Liver (tissue), 9 donors: ENCODE measurements around the gene KRTAP3-1. TPM values are rescaled to one million over a fixed set of nuclear protein-coding genes. Genes with fewer than 3 reads are reported as not detected.
"Not testable (repeated sequence)": the region's sequence is repeated elsewhere in the genome, so short reads cannot be mapped to it uniquely, and the experiment has no call there.

Experiments used
- DNase-seq: peaks from one replicate; pipeline ENCODE4 v3.0.0-alpha.2; 2017; ENCODE audit warnings: low spot score
- H3K27ac ChIP-seq, 2 donors: one replicate each; pipeline ENCODE4 v1.7.0; 2013; ENCODE audit warnings: inconsistent platforms in 2 of 2, low read length in 2 of 2, control low read depth in 1 of 2, low read depth in 1 of 2, mild to moderate bottlenecking in 1 of 2
- H3K27me3 ChIP-seq, 4 donors: one replicate each; pipeline versions ENCODE4 v1.6.1 to v1.7.0; 2013; ENCODE audit warnings: low read length in 3 of 4, inconsistent platforms in 1 of 4, mild to moderate bottlenecking in 1 of 4, moderate library complexity in 1 of 4; ENCODE audit not compliant: control insufficient read depth in 4 of 4, insufficient read depth in 4 of 4
- H3K36me3 ChIP-seq, 4 donors: one replicate each; pipeline versions ENCODE4 v1.6.1 to v1.7.0; 2013; ENCODE audit warnings: low read length in 3 of 4, mild to moderate bottlenecking in 3 of 4, low read depth in 1 of 4, moderate library complexity in 1 of 4; ENCODE audit not compliant: control insufficient read depth in 4 of 4, insufficient read depth in 3 of 4
- H3K4me1 ChIP-seq, 4 donors: one replicate each; pipeline versions ENCODE4 v1.6.1 to v1.7.0; 2013; ENCODE audit warnings: low read length in 3 of 4, mild to moderate bottlenecking in 3 of 4, moderate library complexity in 1 of 4; ENCODE audit not compliant: control insufficient read depth in 4 of 4, insufficient read depth in 4 of 4
- H3K4me3 ChIP-seq, 3 donors: one replicate each; pipeline versions ENCODE4 v1.6.1 to v1.7.0; 2013; ENCODE audit warnings: low read length in 3 of 3, control low read depth in 1 of 3, low read depth in 1 of 3, mild to moderate bottlenecking in 1 of 3
- H3K9ac ChIP-seq, 2 donors: one replicate each; pipeline ENCODE4 v1.7.0; 2013; ENCODE audit warnings: low read length in 2 of 2, mild to moderate bottlenecking in 2 of 2, moderate library complexity in 2 of 2, control low read depth in 1 of 2, low read depth in 1 of 2
- H3K9me3 ChIP-seq, 4 donors: one replicate each; pipeline versions ENCODE4 v1.6.1 to v1.7.0; 2013; ENCODE audit warnings: low read length in 3 of 4; ENCODE audit not compliant: control insufficient read depth in 4 of 4
- EGR1 ChIP-seq, 2 donors: IDR thresholded peaks; 2 replicates each; pipeline ENCODE4 v1.6.1; 2016 to 2018; ENCODE audit warnings: antibody characterized with exemption in 2 of 2, low read depth in 2 of 2
- FOXA1 ChIP-seq: IDR thresholded peaks from 2 replicates; pipeline ENCODE4 v1.6.1; 2016; ENCODE audit warnings: antibody characterized with exemption
- FOXA2 ChIP-seq: IDR thresholded peaks from 2 replicates; pipeline ENCODE4 v1.6.1; 2016; ENCODE audit warnings: antibody characterized with exemption
- GABPA ChIP-seq, 2 donors: IDR thresholded peaks in 1 of 2; conservative IDR thresholded peaks in 1 of 2; 2 replicates each; pipeline ENCODE4 v1.6.1; 2016; ENCODE audit warnings: antibody characterized with exemption in 2 of 2, mild to moderate bottlenecking in 1 of 2, moderate library complexity in 1 of 2
- HNF4A ChIP-seq, 2 donors: conservative IDR thresholded peaks; 2 replicates each; pipeline ENCODE4 v1.6.1; 2016; ENCODE audit warnings: antibody characterized with exemption in 2 of 2, mild to moderate bottlenecking in 2 of 2
- HNF4G ChIP-seq: IDR thresholded peaks from 2 replicates; pipeline ENCODE4 v1.6.1; 2016; ENCODE audit warnings: antibody characterized with exemption
- NR2F2 ChIP-seq: IDR thresholded peaks from 2 replicates; pipeline ENCODE4 v1.6.1; 2016; ENCODE audit warnings: antibody characterized with exemption
- RAD21 ChIP-seq, 2 donors: IDR thresholded peaks; 2 replicates each; pipeline ENCODE4 v1.6.1; 2016; ENCODE audit warnings: antibody characterized with exemption in 2 of 2, mild to moderate bottlenecking in 2 of 2
- RXRA ChIP-seq, 2 donors: IDR thresholded peaks; 2 replicates each; pipeline ENCODE4 v1.6.1; 2017 to 2018; ENCODE audit warnings: antibody characterized with exemption in 2 of 2, mild to moderate bottlenecking in 1 of 2
- SP1 ChIP-seq: IDR thresholded peaks from 2 replicates; pipeline ENCODE4 v1.6.1; 2018; ENCODE audit warnings: antibody characterized with exemption, mild to moderate bottlenecking
- WGBS: extraction: QIAGEN DNeasy Blood & Tissue Kit; methylation state at CpG from one replicate; pipeline ENCODE4 v1.1.7; 2013; 5-methylcytosine and 5-hydroxymethylcytosine counted together
- polyA plus RNA-seq, 2 donors: library from polyadenylated mRNA; stranded (reverse) in 1 of 2; unstranded in 1 of 2; fragments of 200-250 nt in 1 of 2; fragments of >200 nt in 1 of 2; fragmentation: Nextera tagmentation in 1 of 2; extraction: Ambion mirVana in 1 of 2; gene quantifications; one replicate each; pipeline versions ENCODE4 v1.2.1 to v1.2.3, GENCODE V29; 2013 to 2015
- total RNA-seq, 2 donors: library from RNA; depleted of rRNA; stranded (reverse); fragments of >200 nt; gene quantifications; one replicate each; pipeline ENCODE4 v1.2.3, GENCODE V29; 2014
- TF ChIP-seq, protein P1 (sequence below): IDR thresholded peaks from 2 replicates; pipeline ENCODE4 v1.6.1; 2016; ENCODE audit warnings: antibody characterized with exemption
- TF ChIP-seq, protein P2 (sequence below): IDR thresholded peaks from 2 replicates; pipeline ENCODE4 v1.6.1; 2016; ENCODE audit warnings: antibody characterized with exemption
- TF ChIP-seq, protein P3 (sequence below): fragments of 150-350 bp; IDR thresholded peaks from 2 replicates; pipeline ENCODE4 v1.5.1; 2017; ENCODE audit warnings: improper control_type of control experiment, low read depth, low read length; ENCODE audit not compliant: missing input control
- TF ChIP-seq, protein P4 (sequence below): IDR thresholded peaks from 2 replicates; pipeline ENCODE4 v1.6.1; 2016; ENCODE audit warnings: antibody characterized with exemption
- donor health status: healthy.
- donor health status: healthy.
- donor health status: healthy.
- donor health status: healthy.
- donor health status: healthy.

KRTAP3-1 gene
- total and polyA plus RNA-seq, 4 donors, result not detected

DNA sequence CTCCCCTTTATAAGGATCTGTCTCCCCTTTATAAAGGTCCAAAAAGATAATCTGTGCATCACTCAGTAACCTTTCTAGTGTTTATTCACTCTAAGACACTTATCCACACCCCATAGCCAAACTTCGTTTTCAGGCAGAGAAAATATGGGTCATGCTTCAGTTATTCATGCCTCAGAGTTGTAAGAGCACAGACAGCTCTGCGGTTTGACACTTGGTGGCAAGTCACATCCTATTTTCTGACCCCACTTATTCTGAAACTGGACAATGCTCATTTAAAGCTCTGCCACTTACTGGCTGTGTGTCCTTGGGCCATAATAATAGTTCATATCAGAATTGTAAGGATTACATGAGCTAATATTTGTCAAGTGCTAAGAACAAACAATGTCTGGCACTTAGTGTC lies 40.2 kb upstream of the KRTAP3-1 start:
- TF ChIP-seq FOXA1 (no peak), FOXA2 (no peak), SP1 (no peak), RAD21 (IDR thresholded peaks at IDR 0.05) (no peak), GABPA (IDR thresholded peaks at IDR 0.05 in 1 of 2, conservative IDR thresholded peaks at IDR 0.05 in 1 of 2) (no peak), HNF4G (no peak), RXRA (IDR thresholded peaks at IDR 0.05) (no peak)
- TF ChIP-seq, protein P1, sequence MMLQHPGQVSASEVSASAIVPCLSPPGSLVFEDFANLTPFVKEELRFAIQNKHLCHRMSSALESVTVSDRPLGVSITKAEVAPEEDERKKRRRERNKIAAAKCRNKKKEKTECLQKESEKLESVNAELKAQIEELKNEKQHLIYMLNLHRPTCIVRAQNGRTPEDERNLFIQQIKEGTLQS, result no peak
- TF ChIP-seq, protein P2, sequence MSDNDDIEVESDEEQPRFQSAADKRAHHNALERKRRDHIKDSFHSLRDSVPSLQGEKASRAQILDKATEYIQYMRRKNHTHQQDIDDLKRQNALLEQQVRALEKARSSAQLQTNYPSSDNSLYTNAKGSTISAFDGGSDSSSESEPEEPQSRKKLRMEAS, result no peak
- TF ChIP-seq, protein P3, sequence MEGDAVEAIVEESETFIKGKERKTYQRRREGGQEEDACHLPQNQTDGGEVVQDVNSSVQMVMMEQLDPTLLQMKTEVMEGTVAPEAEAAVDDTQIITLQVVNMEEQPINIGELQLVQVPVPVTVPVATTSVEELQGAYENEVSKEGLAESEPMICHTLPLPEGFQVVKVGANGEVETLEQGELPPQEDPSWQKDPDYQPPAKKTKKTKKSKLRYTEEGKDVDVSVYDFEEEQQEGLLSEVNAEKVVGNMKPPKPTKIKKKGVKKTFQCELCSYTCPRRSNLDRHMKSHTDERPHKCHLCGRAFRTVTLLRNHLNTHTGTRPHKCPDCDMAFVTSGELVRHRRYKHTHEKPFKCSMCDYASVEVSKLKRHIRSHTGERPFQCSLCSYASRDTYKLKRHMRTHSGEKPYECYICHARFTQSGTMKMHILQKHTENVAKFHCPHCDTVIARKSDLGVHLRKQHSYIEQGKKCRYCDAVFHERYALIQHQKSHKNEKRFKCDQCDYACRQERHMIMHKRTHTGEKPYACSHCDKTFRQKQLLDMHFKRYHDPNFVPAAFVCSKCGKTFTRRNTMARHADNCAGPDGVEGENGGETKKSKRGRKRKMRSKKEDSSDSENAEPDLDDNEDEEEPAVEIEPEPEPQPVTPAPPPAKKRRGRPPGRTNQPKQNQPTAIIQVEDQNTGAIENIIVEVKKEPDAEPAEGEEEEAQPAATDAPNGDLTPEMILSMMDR, result no peak
- TF ChIP-seq, protein P4, sequence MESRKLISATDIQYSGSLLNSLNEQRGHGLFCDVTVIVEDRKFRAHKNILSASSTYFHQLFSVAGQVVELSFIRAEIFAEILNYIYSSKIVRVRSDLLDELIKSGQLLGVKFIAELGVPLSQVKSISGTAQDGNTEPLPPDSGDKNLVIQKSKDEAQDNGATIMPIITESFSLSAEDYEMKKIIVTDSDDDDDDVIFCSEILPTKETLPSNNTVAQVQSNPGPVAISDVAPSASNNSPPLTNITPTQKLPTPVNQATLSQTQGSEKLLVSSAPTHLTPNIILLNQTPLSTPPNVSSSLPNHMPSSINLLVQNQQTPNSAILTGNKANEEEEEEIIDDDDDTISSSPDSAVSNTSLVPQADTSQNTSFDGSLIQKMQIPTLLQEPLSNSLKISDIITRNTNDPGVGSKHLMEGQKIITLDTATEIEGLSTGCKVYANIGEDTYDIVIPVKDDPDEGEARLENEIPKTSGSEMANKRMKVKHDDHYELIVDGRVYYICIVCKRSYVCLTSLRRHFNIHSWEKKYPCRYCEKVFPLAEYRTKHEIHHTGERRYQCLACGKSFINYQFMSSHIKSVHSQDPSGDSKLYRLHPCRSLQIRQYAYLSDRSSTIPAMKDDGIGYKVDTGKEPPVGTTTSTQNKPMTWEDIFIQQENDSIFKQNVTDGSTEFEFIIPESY, result no peak
- H3K9me3 ChIP-seq, result no peaks in the 10 kb centered on the region
- no peaks in the 10 kb centered on the region for H3K4me1 ChIP-seq
- H3K27me3 ChIP-seq, result peaks cover 0 to 3% (median 0%) of the 10 kb centered on the region in 4 donors
- WGBS, result 55% methylated on average over 2 of the region's 2 CpGs
- H3K4me3 ChIP-seq, result no peak overlapping the region
- no peak overlapping the region for H3K27ac ChIP-seq
- DNase-seq, result no peak
- no peak overlapping the region for H3K9ac ChIP-seq
- no peaks in the 10 kb centered on the region for H3K36me3 ChIP-seq

DNA sequence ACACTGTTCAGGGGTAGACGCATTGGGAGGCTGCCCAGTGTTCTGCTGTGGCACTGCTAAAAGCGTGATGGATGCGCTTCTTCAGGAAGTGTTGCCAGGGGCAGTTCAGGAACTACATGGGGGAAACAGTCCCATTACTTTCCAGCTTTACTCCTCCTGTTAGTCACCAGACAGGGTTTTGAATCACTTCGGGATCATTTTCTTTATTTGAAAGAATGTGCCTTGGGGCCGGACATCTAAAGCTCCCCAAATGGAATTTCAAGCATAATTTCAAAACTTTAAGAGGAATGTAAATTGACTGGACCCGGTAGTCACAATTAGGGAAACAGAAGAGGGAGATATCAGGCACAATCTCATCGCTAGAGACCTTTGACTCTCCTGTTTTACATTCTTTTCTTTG lies 39.5 kb upstream of the KRTAP3-1 start:
- Histone ChIP-seq H3K27ac (no peak overlapping the region), H3K4me3 (no peak overlapping the region), H3K36me3 (no peaks in the 10 kb centered on the region), H3K27me3 (peaks cover 0 to 3% (median 0%) of the 10 kb centered on the region in 4 donors), H3K9me3 (no peaks in the 10 kb centered on the region), H3K9ac (no peak overlapping the region), H3K4me1 (no peaks in the 10 kb centered on the region)
- no peak for TF ChIP-seq HNF4A (conservative IDR thresholded peaks at IDR 0.05)
- no peak for TF ChIP-seq NR2F2
- TF ChIP-seq, protein P2, result no peak
- no peak for TF ChIP-seq EGR1 (IDR thresholded peaks at IDR 0.05; ENCODE audit: low read depth in 2 of 2)
- TF ChIP-seq, protein P4, result no peak
- no peak for TF ChIP-seq SP1
- no peak for DNase-seq
- 58% methylated on average over 7 of the region's 7 CpGs for WGBS

DNA sequence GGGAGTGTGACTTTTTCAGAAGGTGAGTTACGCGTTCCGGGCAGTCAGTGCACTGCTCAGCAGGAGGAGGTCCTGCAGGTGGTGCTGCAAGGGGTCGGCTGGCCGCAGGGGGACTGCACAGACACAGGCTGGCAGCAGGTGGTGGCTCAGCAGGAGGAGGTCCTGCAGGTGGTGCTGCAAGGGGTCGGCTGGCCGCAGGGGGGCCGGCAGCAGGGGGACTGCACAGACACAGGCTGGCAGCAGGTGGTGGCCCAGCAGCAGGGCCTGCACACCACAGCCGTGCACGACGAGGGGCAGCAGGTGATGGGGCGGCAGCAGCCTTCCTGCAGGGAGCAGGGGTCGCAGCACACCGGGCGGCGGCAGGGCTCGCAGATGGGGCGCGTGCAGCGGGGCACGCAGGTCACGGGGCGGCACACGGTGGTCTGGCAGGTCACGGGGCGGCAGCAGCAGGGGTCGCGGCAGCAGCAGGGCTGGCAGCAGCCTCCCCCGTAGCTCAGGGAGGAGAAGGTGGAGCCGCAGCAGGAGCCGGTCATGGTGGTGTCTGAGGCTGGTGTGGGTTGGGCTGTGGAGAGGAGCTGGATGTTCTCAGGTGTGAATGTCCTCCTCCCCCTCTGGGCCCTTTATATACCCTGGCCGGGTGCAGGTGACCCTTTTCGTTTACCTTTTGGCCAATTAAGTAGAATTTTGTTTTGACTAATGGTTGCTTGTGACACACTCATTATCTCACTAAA lies 38.0 kb upstream of the KRTAP3-1 start, which contains the start of gene KRTAP2-1:
Gene KRTAP2-1 (minus strand): TSS at position 582 of the 731 bp plus-strand sequence. CDS start 49 bp downstream, at position 533.
- DNase-seq, H3K4me1 ChIP-seq, H3K36me3 ChIP-seq, H3K27ac ChIP-seq, H3K9me3 ChIP-seq, H3K9ac ChIP-seq, H3K27me3 ChIP-seq, H3K4me3 ChIP-seq: not testable (repeated sequence)
- WGBS, result 35% methylated on average over 10 of the region's 33 CpGs
